ENCODE results near the gene PFKFB3.

Gene PFKFB3

DNA sequence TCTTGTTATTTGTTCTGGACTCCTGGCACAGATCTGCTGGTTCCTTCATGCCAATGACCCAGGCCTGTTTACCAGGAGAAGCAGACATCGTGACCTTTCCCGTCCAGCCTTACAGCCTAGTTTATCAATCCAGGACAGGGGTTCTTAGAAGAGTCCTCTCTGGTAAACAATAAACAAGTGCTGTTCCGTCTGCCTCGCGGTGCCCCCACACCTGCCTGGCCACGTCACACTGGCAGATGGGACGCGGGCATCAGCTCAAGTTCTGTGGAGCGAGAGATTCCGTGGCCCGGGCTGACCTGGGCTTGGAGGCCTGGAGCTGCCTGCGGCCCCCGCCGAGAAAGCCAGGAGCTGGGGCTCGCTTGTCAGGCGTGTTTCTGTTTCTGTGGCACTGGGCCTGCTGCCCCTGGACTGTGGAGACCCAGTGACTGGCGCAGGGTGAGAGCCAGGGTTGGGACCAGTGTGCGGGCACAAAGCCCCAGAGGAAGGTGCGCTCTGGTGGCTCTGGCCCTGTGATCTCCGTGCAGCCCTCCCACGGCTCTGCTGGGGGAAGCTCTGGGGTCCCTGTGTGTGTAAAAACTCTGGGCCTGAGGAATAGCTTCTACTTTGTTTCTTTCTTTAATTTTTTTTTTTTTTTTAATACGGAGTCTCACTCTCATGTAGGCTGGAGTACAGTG lies 28.4 kb upstream of the PFKFB3 start:
- Histone ChIP-seq H2BK120ac (ENCODE audit: low read depth, low read length) (no peak overlapping the region), H3K79me1 (ENCODE audit: low read length) (peaks cover 19% of the 10 kb centered on the region), H3K4ac (ENCODE audit: low read depth, low read length) (no peak overlapping the region), H3K27ac (ENCODE audit: low read depth, low read length) (no peak overlapping the region), H3K79me2 (ENCODE audit: control insufficient read depth, insufficient read depth, low read length) (no peaks in the 10 kb centered on the region), H2AK5ac (ENCODE audit: low read length) (no peak overlapping the region), H2BK5ac (ENCODE audit: low read length) (no peak overlapping the region), H3K56ac (ENCODE audit: low read length) (no peak overlapping the region), H3K4me3 (ENCODE audit: low read length) (no peak overlapping the region), H3K23ac (ENCODE audit: low read length) (no peak overlapping the region), H3K9ac (ENCODE audit: low read length) (no peak overlapping the region), H4K8ac (ENCODE audit: low read depth, low read length) (no peak overlapping the region), H3K18ac (ENCODE audit: low read length) (no peak overlapping the region), H3K4me1 (ENCODE audit: control insufficient read depth, low read depth, low read length) (no peaks in the 10 kb centered on the region), H2BK15ac (replicated peaks; ENCODE audit: low read depth) (no peak overlapping the region), H3K36me3 (ENCODE audit: control insufficient read depth, insufficient read depth, low read length) (no peaks in the 10 kb centered on the region), H3K27me3 (ENCODE audit: insufficient read depth, low read length, poor library complexity) (no peaks in the 10 kb centered on the region), H3K4me2 (ENCODE audit: low read length) (no peak overlapping the region), H4K5ac (ENCODE audit: low read length) (no peak overlapping the region)
- no peak for DNase-seq
- no CpG with 5 or more reads among the region's 22 CpGs for WGBS (ENCODE audit: extremely low coverage, insufficient coverage, low lambda C conversion rate)

DNA sequence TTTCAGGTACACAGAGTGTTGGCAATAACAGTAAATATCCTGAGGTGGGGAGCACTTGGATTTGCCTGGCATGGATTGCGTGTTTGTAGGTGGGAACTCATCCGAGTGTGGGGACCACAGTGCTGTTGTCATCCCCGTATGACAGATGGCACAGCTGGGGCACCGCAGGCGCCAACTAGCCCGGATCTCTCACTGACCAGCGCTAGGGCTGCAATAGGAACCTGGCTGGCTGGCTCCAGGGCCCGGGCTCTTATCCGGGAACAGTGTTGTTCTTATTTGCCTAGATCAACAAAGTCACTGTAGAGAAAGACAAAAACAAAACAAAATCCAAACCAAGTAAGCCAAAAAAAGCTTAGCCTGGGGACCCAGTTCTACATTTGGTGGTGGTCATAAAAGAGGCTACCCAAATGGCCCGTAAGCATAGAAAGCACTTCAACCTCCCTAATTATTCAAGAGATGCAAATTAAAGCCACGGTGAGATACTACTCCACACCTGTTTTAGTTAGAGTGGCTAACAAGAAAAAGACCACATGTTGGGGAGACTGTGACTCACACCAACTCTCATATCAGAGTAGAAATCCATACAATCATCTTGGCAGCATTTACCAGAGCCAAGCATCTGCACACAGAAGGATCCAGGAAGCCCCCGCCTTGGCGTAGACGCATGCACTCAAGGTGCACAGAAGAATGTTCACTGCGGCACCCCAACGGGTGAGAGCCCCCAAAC lies 27.2 kb upstream of the PFKFB3 start:
- no peak overlapping the region for H2BK5ac ChIP-seq (ENCODE audit: low read length)
- H4K8ac ChIP-seq (ENCODE audit: low read depth, low read length), result no peak overlapping the region
- DNase-seq, result no peak
- H3K27ac ChIP-seq (ENCODE audit: low read depth, low read length), result no peak overlapping the region
- H3K79me2 ChIP-seq (ENCODE audit: control insufficient read depth, insufficient read depth, low read length), result no peaks in the 10 kb centered on the region
- no peaks in the 10 kb centered on the region for H3K36me3 ChIP-seq (ENCODE audit: control insufficient read depth, insufficient read depth, low read length)
- no peak overlapping the region for H3K23ac ChIP-seq (ENCODE audit: low read length)
- no peak overlapping the region for H3K18ac ChIP-seq (ENCODE audit: low read length)
- no peak overlapping the region for H3K4me3 ChIP-seq (ENCODE audit: low read length)
- no peak overlapping the region for H3K56ac ChIP-seq (ENCODE audit: low read length)
- no peak overlapping the region for H2AK5ac ChIP-seq (ENCODE audit: low read length)
- no CpG with 5 or more reads among the region's 16 CpGs for WGBS (ENCODE audit: extremely low coverage, insufficient coverage, low lambda C conversion rate)
- no peak overlapping the region for H3K4me2 ChIP-seq (ENCODE audit: low read length)
- H4K5ac ChIP-seq (ENCODE audit: low read length), result no peak overlapping the region
- H3K79me1 ChIP-seq (ENCODE audit: low read length), result peaks cover 17% of the 10 kb centered on the region
- no peak overlapping the region for H3K4ac ChIP-seq (ENCODE audit: low read depth, low read length)
- no peak overlapping the region for H3K9ac ChIP-seq (ENCODE audit: low read length)
- no peaks in the 10 kb centered on the region for H3K27me3 ChIP-seq (ENCODE audit: insufficient read depth, low read length, poor library complexity)
- no peak overlapping the region for H2BK15ac ChIP-seq (replicated peaks; ENCODE audit: low read depth)
- H3K4me1 ChIP-seq (ENCODE audit: control insufficient read depth, low read depth, low read length), result no peaks in the 10 kb centered on the region
- H2BK120ac ChIP-seq (ENCODE audit: low read depth, low read length), result no peak overlapping the region

GRCh38 chr10:6176691-6177231 lies 26.0 kb upstream of the PFKFB3 start:
- Histone ChIP-seq H3K27me3 (ENCODE audit: insufficient read depth, low read length, poor library complexity) (no peaks in the 10 kb centered on the region), H3K36me3 (ENCODE audit: control insufficient read depth, insufficient read depth, low read length) (no peaks in the 10 kb centered on the region), H3K27ac (ENCODE audit: low read depth, low read length) (no peak overlapping the region), H3K79me2 (ENCODE audit: control insufficient read depth, insufficient read depth, low read length) (no peaks in the 10 kb centered on the region), H2BK120ac (ENCODE audit: low read depth, low read length) (no peak overlapping the region), H3K4me2 (ENCODE audit: low read length) (no peak overlapping the region), H3K56ac (ENCODE audit: low read length) (no peak overlapping the region), H3K4me3 (ENCODE audit: low read length) (no peak overlapping the region), H2BK15ac (replicated peaks; ENCODE audit: low read depth) (no peak overlapping the region), H3K23ac (ENCODE audit: low read length) (no peak overlapping the region), H3K18ac (ENCODE audit: low read length) (no peak overlapping the region), H3K79me1 (ENCODE audit: low read length) (peaks cover 15% of the 10 kb centered on the region), H3K9ac (ENCODE audit: low read length) (no peak overlapping the region), H4K5ac (ENCODE audit: low read length) (no peak overlapping the region), H2AK5ac (ENCODE audit: low read length) (no peak overlapping the region), H3K4ac (ENCODE audit: low read depth, low read length) (no peak overlapping the region), H2BK5ac (ENCODE audit: low read length) (no peak overlapping the region), H3K4me1 (ENCODE audit: control insufficient read depth, low read depth, low read length) (no peaks in the 10 kb centered on the region), H4K8ac (ENCODE audit: low read depth, low read length) (no peak overlapping the region)
- no peak for DNase-seq
- WGBS (ENCODE audit: extremely low coverage, insufficient coverage, low lambda C conversion rate), result no CpG with 5 or more reads among the region's 8 CpGs

DNA sequence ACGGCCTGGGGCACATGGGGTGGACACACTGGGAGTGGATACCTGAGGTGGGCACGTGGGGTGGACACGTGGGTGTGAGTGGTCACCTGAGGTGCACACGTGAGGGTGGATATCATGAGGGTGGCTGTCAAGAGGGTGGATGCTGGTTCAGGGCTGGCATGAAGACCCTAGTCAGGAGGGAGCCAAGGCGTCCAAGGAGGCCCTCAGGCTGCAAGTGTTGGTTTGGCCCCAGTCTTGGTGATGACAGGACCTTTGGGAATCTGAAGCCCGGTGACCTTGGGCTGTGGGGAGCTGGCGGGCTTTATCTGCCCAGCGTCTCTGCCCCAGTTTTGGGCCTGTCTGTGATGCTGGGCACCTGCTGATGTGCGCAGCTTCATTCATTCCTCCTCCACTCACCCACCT lies 24.9 kb upstream of the PFKFB3 start:
- no CpG with 5 or more reads among the region's 9 CpGs for WGBS (ENCODE audit: extremely low coverage, insufficient coverage, low lambda C conversion rate)
- H2AK5ac ChIP-seq (ENCODE audit: low read length), result no peak overlapping the region
- no peak overlapping the region for H4K5ac ChIP-seq (ENCODE audit: low read length)
- H3K4me1 ChIP-seq (ENCODE audit: control insufficient read depth, low read depth, low read length), result no peaks in the 10 kb centered on the region
- no peak overlapping the region for H3K9ac ChIP-seq (ENCODE audit: low read length)
- DNase-seq, result no peak
- no peak overlapping the region for H2BK15ac ChIP-seq (replicated peaks; ENCODE audit: low read depth)
- no peak overlapping the region for H4K8ac ChIP-seq (ENCODE audit: low read depth, low read length)
- no peak overlapping the region for H2BK120ac ChIP-seq (ENCODE audit: low read depth, low read length)
- H3K4me2 ChIP-seq (ENCODE audit: low read length), result no peak overlapping the region
- H3K79me1 ChIP-seq (ENCODE audit: low read length), result peaks cover 12% of the 10 kb centered on the region
- H3K56ac ChIP-seq (ENCODE audit: low read length), result peak overlapping the region; percentile 25
- no peaks in the 10 kb centered on the region for H3K36me3 ChIP-seq (ENCODE audit: control insufficient read depth, insufficient read depth, low read length)
- H3K18ac ChIP-seq (ENCODE audit: low read length), result no peak overlapping the region
- H3K4ac ChIP-seq (ENCODE audit: low read depth, low read length), result no peak overlapping the region
- H2BK5ac ChIP-seq (ENCODE audit: low read length), result no peak overlapping the region
- no peaks in the 10 kb centered on the region for H3K27me3 ChIP-seq (ENCODE audit: insufficient read depth, low read length, poor library complexity)
- H3K4me3 ChIP-seq (ENCODE audit: low read length), result no peak overlapping the region
- no peaks in the 10 kb centered on the region for H3K79me2 ChIP-seq (ENCODE audit: control insufficient read depth, insufficient read depth, low read length)
- no peak overlapping the region for H3K27ac ChIP-seq (ENCODE audit: low read depth, low read length)
- peak overlapping the region; percentile 80 for H3K23ac ChIP-seq (ENCODE audit: low read length)

DNA sequence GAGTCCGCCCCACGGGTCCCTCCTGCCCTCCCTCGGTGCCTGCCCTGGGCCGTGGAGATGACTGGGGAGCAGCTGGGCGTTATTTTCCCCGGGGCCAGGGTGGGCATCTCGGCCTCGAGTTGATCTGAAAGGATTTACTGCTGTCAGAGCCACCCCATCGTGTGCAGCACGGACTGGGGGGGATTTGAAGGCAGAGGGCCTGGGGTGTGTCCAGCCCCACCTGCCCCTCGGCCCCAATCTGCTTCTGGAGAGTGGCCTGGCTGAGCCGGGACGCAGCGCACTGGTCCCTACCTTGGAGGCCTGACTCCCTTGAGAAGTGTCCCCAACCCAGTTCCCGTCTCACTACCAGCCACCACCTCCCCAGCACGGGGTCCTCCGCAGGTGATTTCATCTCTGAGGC lies 24.2 kb upstream of the PFKFB3 start:
- Histone ChIP-seq H3K4me1 (ENCODE audit: control insufficient read depth, low read depth, low read length) (no peaks in the 10 kb centered on the region), H2BK120ac (ENCODE audit: low read depth, low read length) (no peak overlapping the region), H3K4me3 (ENCODE audit: low read length) (no peak overlapping the region), H2BK5ac (ENCODE audit: low read length) (no peak overlapping the region), H3K4ac (ENCODE audit: low read depth, low read length) (no peak overlapping the region), H3K27me3 (ENCODE audit: insufficient read depth, low read length, poor library complexity) (no peaks in the 10 kb centered on the region), H2BK15ac (replicated peaks; ENCODE audit: low read depth) (no peak overlapping the region), H4K5ac (ENCODE audit: low read length) (no peak overlapping the region), H3K36me3 (ENCODE audit: control insufficient read depth, insufficient read depth, low read length) (no peaks in the 10 kb centered on the region), H3K79me1 (ENCODE audit: low read length) (peaks cover 8% of the 10 kb centered on the region), H3K18ac (ENCODE audit: low read length) (no peak overlapping the region), H3K4me2 (ENCODE audit: low read length) (no peak overlapping the region), H3K23ac (ENCODE audit: low read length) (no peak overlapping the region), H4K8ac (ENCODE audit: low read depth, low read length) (no peak overlapping the region), H2AK5ac (ENCODE audit: low read length) (no peak overlapping the region), H3K27ac (ENCODE audit: low read depth, low read length) (no peak overlapping the region), H3K9ac (ENCODE audit: low read length) (no peak overlapping the region), H3K79me2 (ENCODE audit: control insufficient read depth, insufficient read depth, low read length) (no peaks in the 10 kb centered on the region), H3K56ac (ENCODE audit: low read length) (no peak overlapping the region)
- DNase-seq, result no peak
- WGBS (ENCODE audit: extremely low coverage, insufficient coverage, low lambda C conversion rate), result no CpG with 5 or more reads among the region's 17 CpGs

Data from mesendoderm (in vitro differentiated cells).